SU-DHL-6 (cell line): ENCODE results near the gene SNED1.

ENCODE experiments used
- CTCF ChIP-seq: fragments of 200-600 bp; sonication (generic); IDR thresholded peaks from one replicate; pipeline ENCODE4 v1.5.1; 2017; ENCODE audit warnings: antibody characterized with exemption, mild to moderate bottlenecking, low read length, moderate library complexity; ENCODE audit not compliant: insufficient read depth, poor library complexity, severe bottlenecking
- EZH2phosphoT487 ChIP-seq: fragments of 200-600 bp; sonication (generic), shearing (Covaris generic); conservative IDR thresholded peaks from 2 replicates; pipeline ENCODE4 v1.6.1; 2018; ENCODE audit warnings: mild to moderate bottlenecking, antibody characterized with exemption, low read length, moderate library complexity, mixed read lengths

- no peak for TF ChIP-seq CTCF
- no peak for TF ChIP-seq EZH2phosphoT487
Measured at GRCh38 chr2:241118737-241119505, 120.5 kb downstream of the SNED1 start.
